ENCODE measurements around the gene GRPR.

DNA sequence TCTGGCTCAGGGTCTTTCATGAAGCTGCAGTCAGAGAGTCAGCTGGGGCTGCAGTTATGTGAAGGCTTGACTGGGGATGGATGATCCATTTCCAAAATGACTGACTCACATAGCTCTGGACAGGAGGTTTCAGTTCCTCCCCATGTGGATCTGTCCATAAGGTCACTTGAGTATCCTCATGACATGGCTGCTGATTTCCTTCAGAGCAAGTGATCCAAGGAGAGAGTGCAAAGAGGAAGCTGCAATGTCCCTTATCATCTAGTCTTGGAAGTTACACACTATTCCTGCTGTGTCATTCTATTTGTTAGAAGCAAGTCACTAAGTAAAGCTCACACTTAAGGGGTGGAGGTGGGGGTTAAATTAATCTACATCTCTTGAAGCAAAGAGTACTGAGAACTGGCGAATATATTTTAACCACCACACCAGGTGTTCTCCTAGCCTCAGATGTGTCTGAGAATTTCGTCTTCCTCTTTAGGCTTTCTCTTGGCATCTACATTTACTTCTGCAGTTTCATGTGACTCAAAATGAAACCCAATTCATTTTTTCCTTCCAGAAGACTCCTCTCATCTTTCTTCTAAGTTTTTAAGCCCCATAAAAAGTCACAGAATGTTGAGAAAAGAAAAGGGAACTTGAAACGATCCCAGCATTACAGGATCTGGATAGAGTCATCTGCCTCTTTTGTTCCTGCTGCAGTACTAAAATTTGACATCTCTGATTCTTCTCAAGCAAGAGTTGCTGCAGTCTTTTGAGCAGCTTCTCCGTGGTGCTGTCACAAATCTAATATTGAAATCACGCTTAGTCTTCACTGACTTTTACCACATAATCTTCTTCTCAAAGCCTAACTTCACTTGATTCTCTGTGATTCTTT is 3.8 kb upstream of the GRPR start:
- TF ChIP-seq RELA (CRISPR knock-in tag; IDR thresholded peaks at IDR 0.05) (no peak), CTCF (CRISPR knock-in tag; IDR thresholded peaks at IDR 0.05) (no peak), ZNF124 (CRISPR knock-in tag; IDR thresholded peaks at IDR 0.05) (no peak), FOXA1 (IDR thresholded peaks at IDR 0.05) (no peak), FOXA1 (CRISPR knock-in tag; IDR thresholded peaks at IDR 0.05) (no peak), HCFC1 (IDR thresholded peaks at IDR 0.05; ENCODE audit: low read depth, low read length) (no peak), MYNN (CRISPR knock-in tag; IDR thresholded peaks at IDR 0.05; ENCODE audit: low read depth) (no peak), KLF12 (CRISPR knock-in tag; IDR thresholded peaks at IDR 0.05; ENCODE audit: borderline replicate concordance) (no peak), RNF2 (conservative IDR thresholded peaks at IDR 0.05; ENCODE audit: low read depth) (no peak), POLR2AphosphoS2 (IDR thresholded peaks at IDR 0.05; ENCODE audit: low read depth, low read length) (no peak), ELK4 (CRISPR knock-in tag; IDR thresholded peaks at IDR 0.05; ENCODE audit: borderline replicate concordance) (no peak), PCBP1 (IDR thresholded peaks at IDR 0.05; ENCODE audit: borderline replicate concordance, low read depth, low read length) (no peak), ZNF570 (CRISPR knock-in tag; IDR thresholded peaks at IDR 0.05; ENCODE audit: borderline replicate concordance) (no peak), MTA3 (CRISPR knock-in tag; IDR thresholded peaks at IDR 0.05) (no peak)
- TF ChIP-seq, protein P1, sequence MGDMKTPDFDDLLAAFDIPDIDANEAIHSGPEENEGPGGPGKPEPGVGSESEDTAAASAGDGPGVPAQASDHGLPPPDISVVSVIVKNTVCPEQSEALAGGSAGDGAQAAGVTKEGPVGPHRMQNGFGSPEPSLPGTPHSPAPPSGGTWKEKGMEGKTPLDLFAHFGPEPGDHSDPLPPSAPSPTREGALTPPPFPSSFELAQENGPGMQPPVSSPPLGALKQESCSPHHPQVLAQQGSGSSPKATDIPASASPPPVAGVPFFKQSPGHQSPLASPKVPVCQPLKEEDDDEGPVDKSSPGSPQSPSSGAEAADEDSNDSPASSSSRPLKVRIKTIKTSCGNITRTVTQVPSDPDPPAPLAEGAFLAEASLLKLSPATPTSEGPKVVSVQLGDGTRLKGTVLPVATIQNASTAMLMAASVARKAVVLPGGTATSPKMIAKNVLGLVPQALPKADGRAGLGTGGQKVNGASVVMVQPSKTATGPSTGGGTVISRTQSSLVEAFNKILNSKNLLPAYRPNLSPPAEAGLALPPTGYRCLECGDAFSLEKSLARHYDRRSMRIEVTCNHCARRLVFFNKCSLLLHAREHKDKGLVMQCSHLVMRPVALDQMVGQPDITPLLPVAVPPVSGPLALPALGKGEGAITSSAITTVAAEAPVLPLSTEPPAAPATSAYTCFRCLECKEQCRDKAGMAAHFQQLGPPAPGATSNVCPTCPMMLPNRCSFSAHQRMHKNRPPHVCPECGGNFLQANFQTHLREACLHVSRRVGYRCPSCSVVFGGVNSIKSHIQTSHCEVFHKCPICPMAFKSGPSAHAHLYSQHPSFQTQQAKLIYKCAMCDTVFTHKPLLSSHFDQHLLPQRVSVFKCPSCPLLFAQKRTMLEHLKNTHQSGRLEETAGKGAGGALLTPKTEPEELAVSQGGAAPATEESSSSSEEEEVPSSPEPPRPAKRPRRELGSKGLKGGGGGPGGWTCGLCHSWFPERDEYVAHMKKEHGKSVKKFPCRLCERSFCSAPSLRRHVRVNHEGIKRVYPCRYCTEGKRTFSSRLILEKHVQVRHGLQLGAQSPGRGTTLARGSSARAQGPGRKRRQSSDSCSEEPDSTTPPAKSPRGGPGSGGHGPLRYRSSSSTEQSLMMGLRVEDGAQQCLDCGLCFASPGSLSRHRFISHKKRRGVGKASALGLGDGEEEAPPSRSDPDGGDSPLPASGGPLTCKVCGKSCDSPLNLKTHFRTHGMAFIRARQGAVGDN (CRISPR knock-in tag; IDR thresholded peaks at IDR 0.05), result no peak

All from HepG2 (cell line).